MM.1S (cell line): Measurements from ENCODE around the gene HADHB.

ENCODE experiments used
- CTCF ChIP-seq: fragments of 300-600 bp; sonication (generic); IDR thresholded peaks from 2 replicates; pipeline ENCODE4 v1.5.1; 2016; ENCODE audit warnings: antibody characterized with exemption, low read length, mixed read lengths
- EZH2 ChIP-seq: fragments of 300-600 bp; sonication (generic); optimal IDR thresholded peaks from 2 replicates; pipeline ENCODE3; 2017; ENCODE audit warnings: low read depth, mild to moderate bottlenecking, antibody characterized with exemption, low read length, mixed read lengths
- EZH2phosphoT487 ChIP-seq: fragments of 300-600 bp; sonication (generic); IDR thresholded peaks from 2 replicates; pipeline ENCODE4 v1.6.1; 2018; ENCODE audit warnings: antibody characterized with exemption, low read length

GRCh38 chr2:26203906-26204305 is 40.8 kb upstream of the HADHB start:
- TF ChIP-seq CTCF = no peak
- TF ChIP-seq EZH2phosphoT487 = no peak
- no peak for TF ChIP-seq EZH2
